ENCODE measurements around the gene CABCOCO1. TPM values are rescaled to one million over a fixed set of nuclear protein-coding genes. Genes with fewer than 3 reads are reported as not detected.

The CABCOCO1 gene
- total RNA-seq, 1 donor from 2014 or later = 0.41 TPM

- no peak for DNase-seq (ENCODE audit: extremely low read depth, low read depth, low spot score)
Observed at GRCh38 chr10:61752111-61753011, 89.6 kb downstream of the CABCOCO1 start.

DNA sequence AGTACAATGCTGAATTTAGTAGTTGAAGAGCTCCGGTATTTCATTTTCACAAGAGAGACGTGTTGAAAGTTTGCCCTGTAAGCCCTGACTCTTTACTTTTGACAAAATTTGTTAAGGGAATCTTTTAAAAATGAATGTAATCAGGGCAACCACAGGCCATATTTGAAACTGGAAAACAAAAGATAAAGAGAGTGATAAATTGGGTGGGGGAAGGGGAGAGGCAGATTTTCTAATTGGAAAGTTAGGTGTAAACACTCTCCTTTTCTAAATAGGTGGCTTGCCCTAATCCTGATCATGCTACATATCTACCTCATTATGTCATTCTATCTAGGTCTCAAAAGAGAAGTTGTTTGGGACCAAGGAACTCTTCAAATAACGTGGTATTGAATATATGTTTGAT is 90.7 kb downstream of the CABCOCO1 start:
- no peak for DNase-seq (ENCODE audit: extremely low read depth, low read depth, low spot score)

GRCh38 chr10:61754587-61755550 is 92.1 kb downstream of the CABCOCO1 start:
- no peak for DNase-seq (ENCODE audit: extremely low read depth, low read depth, low spot score)

GRCh38 chr10:61757001-61757400 is 94.3 kb downstream of the CABCOCO1 start:
- DNase-seq (ENCODE audit: extremely low read depth, low read depth, low spot score) = no peak

DNA sequence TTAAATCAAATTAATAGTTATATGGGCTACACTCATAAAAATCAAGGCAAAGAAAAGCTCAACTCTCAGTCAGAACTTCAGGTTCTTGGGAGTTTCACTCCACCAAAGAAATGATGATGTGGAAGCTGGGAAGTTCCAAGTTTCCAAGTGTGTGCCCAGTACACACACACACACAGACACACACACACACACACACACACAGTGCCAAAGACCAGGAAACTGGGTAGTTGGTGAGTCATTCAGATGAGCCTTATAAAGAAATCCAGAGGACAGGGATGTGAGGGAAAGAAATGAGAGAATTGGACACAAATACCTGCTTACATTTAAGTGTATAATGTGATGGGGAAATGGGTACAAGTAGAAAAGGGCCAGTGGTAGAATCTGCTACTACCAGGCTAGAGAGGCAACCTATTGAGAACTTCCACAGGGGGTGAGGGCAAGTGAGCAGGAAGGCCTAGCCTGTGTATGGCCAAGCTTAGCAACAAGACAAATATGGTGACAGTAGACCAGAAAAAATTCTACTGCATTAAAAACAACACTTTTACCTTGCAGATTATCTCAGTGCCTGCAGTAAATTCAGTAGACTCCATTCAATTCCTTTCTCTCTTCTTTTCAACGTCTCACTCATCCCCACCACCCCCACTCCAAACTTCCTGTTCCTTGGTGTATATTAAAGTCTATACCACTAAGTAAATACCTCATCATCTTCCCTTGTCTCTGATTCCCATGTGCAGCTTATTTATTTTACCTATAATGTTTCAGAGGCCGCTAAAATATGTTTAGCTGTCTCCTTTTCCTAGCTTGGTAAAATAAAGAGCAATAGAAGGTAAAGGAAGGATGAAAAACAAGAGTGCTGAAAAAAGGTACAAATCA is 95.0 kb downstream of the CABCOCO1 start:
- DNase-seq (ENCODE audit: extremely low read depth, low read depth, low spot score) = no peak

- DNase-seq (ENCODE audit: extremely low read depth, low read depth, low spot score) = no peak
Observed at GRCh38 chr10:61758433-61758832, 95.7 kb downstream of the CABCOCO1 start.

- no peak for DNase-seq (ENCODE audit: extremely low read depth, low read depth, low spot score)
Observed at GRCh38 chr10:61759751-61760150, 97.0 kb downstream of the CABCOCO1 start.

- DNase-seq (ENCODE audit: extremely low read depth, low read depth, low spot score) = no peak
Observed at GRCh38 chr10:61760943-61761824, 98.5 kb downstream of the CABCOCO1 start.

- no peak for DNase-seq (ENCODE audit: extremely low read depth, low read depth, low spot score)
Observed at GRCh38 chr10:61761825-61762217, 99.1 kb downstream of the CABCOCO1 start.

DNA sequence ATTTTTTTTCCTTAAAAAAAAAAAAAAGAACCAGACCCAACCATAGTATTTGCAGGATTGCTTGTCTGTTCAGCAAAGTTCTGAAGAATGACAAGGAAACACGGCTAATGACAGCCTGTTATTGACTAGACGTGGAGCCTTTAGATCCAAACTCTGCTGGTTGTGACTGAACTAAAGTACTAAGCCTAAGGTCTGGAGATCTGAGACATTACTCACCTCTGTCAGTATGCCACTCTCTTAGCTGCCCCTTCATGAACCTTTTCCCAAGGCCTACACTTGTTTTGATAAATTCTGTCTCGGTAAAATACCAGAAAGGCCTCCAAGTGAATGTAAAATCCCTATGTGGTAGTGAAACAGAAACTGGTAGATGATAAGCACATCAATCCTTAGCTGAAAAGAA is 101.0 kb downstream of the CABCOCO1 start:
- no peak for DNase-seq (ENCODE audit: extremely low read depth, low read depth, low spot score)

GRCh38 chr10:61764486-61764885 is 101.8 kb downstream of the CABCOCO1 start:
- no peak for DNase-seq (ENCODE audit: extremely low read depth, low read depth, low spot score)

GRCh38 chr10:61765176-61766087 is 102.7 kb downstream of the CABCOCO1 start:
- DNase-seq (ENCODE audit: extremely low read depth, low read depth, low spot score) = no peak

DNA sequence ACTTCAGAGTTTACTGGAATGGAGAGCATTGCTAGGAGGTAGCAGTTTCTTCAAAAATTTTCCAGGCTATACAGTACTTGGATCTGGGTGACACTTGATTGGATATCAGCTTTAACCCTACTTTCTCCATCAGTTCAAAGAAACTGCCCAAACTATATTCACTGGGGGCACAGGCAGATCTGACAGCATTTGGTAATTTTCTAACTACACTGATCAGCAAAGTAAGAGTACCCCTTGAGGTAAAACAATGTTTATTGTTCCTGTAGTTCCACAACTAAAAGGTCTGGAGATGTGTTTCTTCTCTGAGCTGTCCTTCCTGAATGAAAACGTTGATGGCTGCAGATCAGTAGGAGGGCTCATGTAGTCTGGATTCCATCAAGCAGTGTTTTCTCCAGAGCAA is 104.2 kb downstream of the CABCOCO1 start:
- no peak for DNase-seq (ENCODE audit: extremely low read depth, low read depth, low spot score)

GRCh38 chr10:61774031-61774430 is 111.3 kb downstream of the CABCOCO1 start:
- DNase-seq (ENCODE audit: extremely low read depth, low read depth, low spot score) = no peak

GRCh38 chr10:61775111-61775510 is 112.4 kb downstream of the CABCOCO1 start:
- DNase-seq (ENCODE audit: extremely low read depth, low read depth, low spot score) = no peak

DNA sequence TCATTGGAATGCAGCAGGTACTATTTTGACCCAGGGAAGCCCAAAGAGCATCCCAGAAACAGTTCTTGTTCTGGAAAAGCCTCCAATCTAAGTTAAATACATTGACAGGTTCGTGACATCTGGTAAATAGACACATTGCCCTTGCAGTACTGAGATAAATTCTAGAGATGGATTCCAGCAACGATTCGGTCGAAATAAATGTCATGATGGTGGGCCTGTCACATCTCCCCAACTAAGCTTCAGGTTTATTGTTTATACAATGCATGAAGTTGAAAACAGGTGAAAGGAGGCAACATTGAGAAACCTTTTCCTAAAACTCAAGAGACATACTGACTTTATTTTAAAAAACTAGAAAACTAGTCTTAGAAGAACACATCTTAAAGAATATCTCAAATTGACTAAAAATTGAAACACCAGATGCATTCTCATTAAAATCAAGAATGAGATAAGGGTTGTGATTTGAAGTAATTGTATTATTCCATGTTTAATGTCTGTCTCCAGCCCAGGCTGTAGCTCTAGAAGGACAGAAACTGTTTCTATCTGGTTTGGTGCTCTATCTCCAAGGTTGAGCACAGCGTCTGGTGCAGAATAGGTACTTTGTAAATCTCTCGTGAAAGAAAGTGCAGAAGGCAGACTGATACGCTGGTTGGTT is 114.0 kb downstream of the CABCOCO1 start:
- no peak for DNase-seq (ENCODE audit: extremely low read depth, low read depth, low spot score)

DNA sequence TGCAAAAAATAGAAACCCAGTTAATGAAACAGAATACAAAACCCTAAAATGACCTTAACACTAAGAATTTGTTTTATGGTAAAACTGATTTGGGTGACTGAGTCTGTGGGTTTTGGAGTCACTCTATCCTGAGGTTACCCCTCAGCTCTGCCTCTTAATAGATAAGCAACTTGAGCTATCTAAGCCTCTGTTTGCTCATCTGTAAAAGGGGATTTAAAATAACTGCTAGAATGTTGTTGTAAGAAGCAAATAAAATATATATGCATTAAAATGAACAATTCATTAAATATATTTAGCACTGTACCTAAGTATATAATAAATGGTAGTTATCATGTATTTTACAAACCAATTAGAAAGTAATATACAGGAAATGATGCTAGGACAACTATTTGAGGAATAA is 115.4 kb downstream of the CABCOCO1 start:
- DNase-seq (ENCODE audit: extremely low read depth, low read depth, low spot score) = no peak

GRCh38 chr10:61779276-61779675 is 116.5 kb downstream of the CABCOCO1 start:
- no peak for DNase-seq (ENCODE audit: extremely low read depth, low read depth, low spot score)

Measured in glomerular endothelial cell (primary cell).